Measurements from ENCODE around the gene PROZ.

Gene PROZ

GRCh38 chr13:113129480-113129879 is 29.0 kb upstream of the PROZ start:
- Histone ChIP-seq H3K36me3 (no peaks in the 10 kb centered on the region), H3K4me3 (ENCODE audit: low read depth in 1 of 2, low read length in 1 of 2) (no peak overlapping the region)
- TF ChIP-seq, protein P1, sequence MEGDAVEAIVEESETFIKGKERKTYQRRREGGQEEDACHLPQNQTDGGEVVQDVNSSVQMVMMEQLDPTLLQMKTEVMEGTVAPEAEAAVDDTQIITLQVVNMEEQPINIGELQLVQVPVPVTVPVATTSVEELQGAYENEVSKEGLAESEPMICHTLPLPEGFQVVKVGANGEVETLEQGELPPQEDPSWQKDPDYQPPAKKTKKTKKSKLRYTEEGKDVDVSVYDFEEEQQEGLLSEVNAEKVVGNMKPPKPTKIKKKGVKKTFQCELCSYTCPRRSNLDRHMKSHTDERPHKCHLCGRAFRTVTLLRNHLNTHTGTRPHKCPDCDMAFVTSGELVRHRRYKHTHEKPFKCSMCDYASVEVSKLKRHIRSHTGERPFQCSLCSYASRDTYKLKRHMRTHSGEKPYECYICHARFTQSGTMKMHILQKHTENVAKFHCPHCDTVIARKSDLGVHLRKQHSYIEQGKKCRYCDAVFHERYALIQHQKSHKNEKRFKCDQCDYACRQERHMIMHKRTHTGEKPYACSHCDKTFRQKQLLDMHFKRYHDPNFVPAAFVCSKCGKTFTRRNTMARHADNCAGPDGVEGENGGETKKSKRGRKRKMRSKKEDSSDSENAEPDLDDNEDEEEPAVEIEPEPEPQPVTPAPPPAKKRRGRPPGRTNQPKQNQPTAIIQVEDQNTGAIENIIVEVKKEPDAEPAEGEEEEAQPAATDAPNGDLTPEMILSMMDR (IDR thresholded peaks at IDR 0.05), result no peak

GRCh38 chr13:113129921-113130750 is 28.3 kb upstream of the PROZ start:
- H3K4me3 ChIP-seq (ENCODE audit: low read depth in 1 of 2, low read length in 1 of 2), result peak overlapping the region in 1 of 2 experiments; percentile 30
- peaks cover 87% of the 10 kb centered on the region for H3K27me3 ChIP-seq
- no peaks in the 10 kb centered on the region for H3K9me3 ChIP-seq
- H3K4me1 ChIP-seq (ENCODE audit: control insufficient read depth in 1 of 2, insufficient read depth in 1 of 2, low read depth in 1 of 2, low read length in 1 of 2), result no peaks in the 10 kb centered on the region
- no peaks in the 10 kb centered on the region for H3K36me3 ChIP-seq
- H3K27ac ChIP-seq, result no peak overlapping the region
- TF ChIP-seq, protein P1 (IDR thresholded peaks at IDR 0.05), result no peak

More at GRCh38 chr13:113129480-113129879, 29.0 kb upstream of the PROZ start:
- no peaks in the 10 kb centered on the region for H3K4me1 ChIP-seq (ENCODE audit: control insufficient read depth in 1 of 2, insufficient read depth in 1 of 2, low read depth in 1 of 2, low read length in 1 of 2)
- H3K9me3 ChIP-seq, result no peaks in the 10 kb centered on the region
- H3K27ac ChIP-seq, result no peak overlapping the region
- peaks cover 80% of the 10 kb centered on the region for H3K27me3 ChIP-seq

DNA sequence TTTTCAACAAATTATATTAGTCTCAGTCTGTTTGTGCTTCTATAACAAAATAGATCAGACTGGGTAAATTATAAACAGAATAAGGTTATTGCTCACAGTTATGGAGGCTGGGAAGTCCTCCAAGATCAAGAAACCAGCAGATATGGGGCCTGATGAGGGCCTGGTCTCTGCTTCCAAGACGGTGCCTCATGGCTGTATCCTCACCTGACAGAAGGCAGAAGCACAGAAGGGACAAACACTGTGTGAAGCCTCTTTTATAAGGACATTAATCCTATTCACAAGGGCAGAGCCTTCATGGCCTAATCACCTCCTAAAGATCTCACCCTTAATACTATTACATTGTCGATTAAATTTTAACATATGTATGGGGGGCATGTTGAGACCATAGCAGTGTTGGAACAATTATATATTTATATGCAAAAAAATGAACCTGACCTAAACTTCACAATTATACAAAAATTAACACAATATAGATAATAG is 23.1 kb upstream of the PROZ start:
- no peak overlapping the region for H3K4me3 ChIP-seq (ENCODE audit: low read depth in 1 of 2, low read length in 1 of 2)
- H3K27me3 ChIP-seq, result peaks cover 59% of the 10 kb centered on the region
- no peaks in the 10 kb centered on the region for H3K36me3 ChIP-seq
- no peaks in the 10 kb centered on the region for H3K9me3 ChIP-seq
- TF ChIP-seq, protein P1 (IDR thresholded peaks at IDR 0.05), result no peak
- no peak overlapping the region for H3K27ac ChIP-seq
- H3K4me1 ChIP-seq (ENCODE audit: control insufficient read depth in 1 of 2, insufficient read depth in 1 of 2, low read depth in 1 of 2, low read length in 1 of 2), result no peaks in the 10 kb centered on the region

GRCh38 chr13:113137691-113138298 is 20.7 kb upstream of the PROZ start:
- Histone ChIP-seq H3K36me3 (no peaks in the 10 kb centered on the region), H3K27me3 (peaks cover 35% of the 10 kb centered on the region), H3K4me1 (ENCODE audit: control insufficient read depth in 1 of 2, insufficient read depth in 1 of 2, low read depth in 1 of 2, low read length in 1 of 2) (no peaks in the 10 kb centered on the region), H3K9me3 (no peaks in the 10 kb centered on the region), H3K4me3 (ENCODE audit: low read depth in 1 of 2, low read length in 1 of 2) (no peak overlapping the region), H3K27ac (no peak overlapping the region)
- TF ChIP-seq, protein P1 (IDR thresholded peaks at IDR 0.05), result no peak

- no peaks in the 10 kb centered on the region for H3K9me3 ChIP-seq
- no peaks in the 10 kb centered on the region for H3K4me1 ChIP-seq (ENCODE audit: control insufficient read depth in 1 of 2, insufficient read depth in 1 of 2, low read depth in 1 of 2, low read length in 1 of 2)
- no peak overlapping the region for H3K4me3 ChIP-seq (ENCODE audit: low read depth in 1 of 2, low read length in 1 of 2)
- no peak overlapping the region for H3K27ac ChIP-seq
- TF ChIP-seq, protein P1 (IDR thresholded peaks at IDR 0.05), result no peak
- H3K27me3 ChIP-seq, result peaks cover 24% of the 10 kb centered on the region
- H3K36me3 ChIP-seq, result no peaks in the 10 kb centered on the region
Measured at GRCh38 chr13:113138792-113139551, 19.5 kb upstream of the PROZ start.

All from neutrophil (primary cell).